C4-2B (cell line): Measurements from ENCODE around the gene GADD45B.

Experiments
- ZFX ChIP-seq: fragments of 450-650 bp; IDR thresholded peaks from 2 replicates; pipeline ENCODE4 v1.6.1; 2017
- TF ChIP-seq, protein P1 (sequence below): fragments of 450-650 bp; conservative IDR thresholded peaks from 2 replicates; pipeline ENCODE4 v1.5.1; 2017; ENCODE audit warnings: mild to moderate bottlenecking

DNA sequence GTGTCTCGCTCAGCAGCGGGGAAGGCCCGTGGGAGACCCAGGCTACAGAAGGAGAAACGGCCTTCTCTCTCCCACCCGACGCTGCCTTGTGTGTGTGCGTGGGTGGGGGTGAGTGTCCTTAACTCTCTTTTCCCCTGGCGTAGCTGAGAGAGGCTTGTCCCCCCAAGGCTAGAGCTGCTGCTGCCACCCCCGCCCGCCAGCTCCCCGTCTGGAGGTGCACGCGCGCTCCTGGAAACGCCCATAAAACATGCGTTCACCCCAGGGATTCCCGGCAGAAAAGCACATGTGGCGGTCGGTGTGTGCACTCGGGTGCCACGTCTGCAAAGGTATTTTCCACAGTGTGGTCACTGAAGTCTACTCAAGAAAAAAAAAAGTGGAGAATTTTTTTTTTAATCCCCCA is 36.1 kb downstream of the GADD45B start:
- TF ChIP-seq, protein P1, sequence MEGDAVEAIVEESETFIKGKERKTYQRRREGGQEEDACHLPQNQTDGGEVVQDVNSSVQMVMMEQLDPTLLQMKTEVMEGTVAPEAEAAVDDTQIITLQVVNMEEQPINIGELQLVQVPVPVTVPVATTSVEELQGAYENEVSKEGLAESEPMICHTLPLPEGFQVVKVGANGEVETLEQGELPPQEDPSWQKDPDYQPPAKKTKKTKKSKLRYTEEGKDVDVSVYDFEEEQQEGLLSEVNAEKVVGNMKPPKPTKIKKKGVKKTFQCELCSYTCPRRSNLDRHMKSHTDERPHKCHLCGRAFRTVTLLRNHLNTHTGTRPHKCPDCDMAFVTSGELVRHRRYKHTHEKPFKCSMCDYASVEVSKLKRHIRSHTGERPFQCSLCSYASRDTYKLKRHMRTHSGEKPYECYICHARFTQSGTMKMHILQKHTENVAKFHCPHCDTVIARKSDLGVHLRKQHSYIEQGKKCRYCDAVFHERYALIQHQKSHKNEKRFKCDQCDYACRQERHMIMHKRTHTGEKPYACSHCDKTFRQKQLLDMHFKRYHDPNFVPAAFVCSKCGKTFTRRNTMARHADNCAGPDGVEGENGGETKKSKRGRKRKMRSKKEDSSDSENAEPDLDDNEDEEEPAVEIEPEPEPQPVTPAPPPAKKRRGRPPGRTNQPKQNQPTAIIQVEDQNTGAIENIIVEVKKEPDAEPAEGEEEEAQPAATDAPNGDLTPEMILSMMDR, result no peak
- TF ChIP-seq ZFX, result no peak
